Spleen (tissue), 11 donors: ENCODE results near the gene MEAK7. TPM values are rescaled to one million over a fixed set of nuclear protein-coding genes. Genes with fewer than 3 reads are reported as not detected.

Experiments
- DNase-seq: peaks from one replicate; pipeline ENCODE4 v3.0.0-alpha.2; 2020
- H3K27ac ChIP-seq, 8 donors: fragments of 200-600 bp; sonication (generic) in 7 of 8; 1 replicate in 4 of 8; 2 replicates in 4 of 8; pipeline versions ENCODE4 v1.5.0 to v1.8.0; 2016 to 2021; ENCODE audit warnings: inconsistent platforms in 4 of 8, mild to moderate bottlenecking in 4 of 8, moderate library complexity in 1 of 8
- H3K27me3 ChIP-seq, 7 donors: fragments of 200-600 bp; sonication (generic) in 6 of 7; replicated peaks in 1 of 7; 1 replicate in 4 of 7; 2 replicates in 3 of 7; pipeline versions ENCODE4 v1.5.0 to v1.8.0; 2016 to 2021; ENCODE audit warnings: inconsistent platforms in 3 of 7, mild to moderate bottlenecking in 1 of 7
- H3K36me3 ChIP-seq, 6 donors: fragments of 200-600 bp; sonication (generic) in 5 of 6; 1 replicate in 4 of 6; 2 replicates in 2 of 6; pipeline versions ENCODE4 v1.5.0 to v1.8.0; 2016 to 2021; ENCODE audit warnings: inconsistent platforms in 2 of 6
- H3K4me1 ChIP-seq, 6 donors: fragments of 200-600 bp; sonication (generic) in 5 of 6; 1 replicate in 3 of 6; 2 replicates in 3 of 6; pipeline versions ENCODE4 v1.5.0 to v1.8.0; 2016 to 2021; ENCODE audit warnings: inconsistent platforms in 3 of 6
- H3K4me3 ChIP-seq, 8 donors: fragments of 200-600 bp; sonication (generic) in 7 of 8; 1 replicate in 4 of 8; 2 replicates in 4 of 8; pipeline versions ENCODE4 v1.5.0 to v1.8.0; 2016 to 2021; ENCODE audit warnings: inconsistent platforms in 4 of 8, mild to moderate bottlenecking in 4 of 8, moderate library complexity in 2 of 8
- H3K9me3 ChIP-seq, 8 donors: fragments of 200-600 bp; sonication (generic) in 7 of 8; 1 replicate in 4 of 8; 2 replicates in 4 of 8; pipeline versions ENCODE4 v1.5.0 to v1.8.0; 2016 to 2021; ENCODE audit warnings: inconsistent platforms in 4 of 8
- CTCF ChIP-seq, 11 experiments: fragments of 200-600 bp in 7 of 11; fragments of 450-650 bp in 4 of 11; sonication (generic) in 4 of 11; IDR thresholded peaks in 8 of 11; conservative IDR thresholded peaks in 3 of 11; 1 replicate in 7 of 11; 2 replicates in 4 of 11; pipeline versions ENCODE4 v1.4.0 to v1.8.0; 2016 to 2021; ENCODE audit warnings: antibody characterized with exemption in 11 of 11, inconsistent platforms in 4 of 11, mild to moderate bottlenecking in 1 of 11
- POLR2A ChIP-seq, 3 donors: fragments of 450-650 bp; IDR thresholded peaks; one replicate each; pipeline ENCODE4 v1.5.1; 2017; ENCODE audit warnings: antibody characterized with exemption in 3 of 3, mild to moderate bottlenecking in 1 of 3
- POLR2AphosphoS5 ChIP-seq, 3 donors: sonication (generic); formaldehyde crosslinking; IDR thresholded peaks; one replicate each; pipeline ENCODE4 v1.5.1; 2017; ENCODE audit warnings: antibody characterized with exemption in 3 of 3
- WGBS, 5 donors: extraction: QIAGEN DNeasy Blood & Tissue Kit in 3 of 5; methylation state at CpG; one replicate each; pipeline versions ENCODE4 v1.1.5 to v1.1.7; 2013 to 2018; 5-methylcytosine and 5-hydroxymethylcytosine counted together
- intact Hi-C: fragments of 100-400 bp; cut with DNase I; formaldehyde crosslinking; loops from one replicate; pipeline ENCODE4 v1.15.0; 2023; ENCODE audit warnings: low total_unique reads
- polyA plus RNA-seq, 3 donors: library from polyadenylated mRNA; stranded (reverse); fragments of 200-250 nt; gene quantifications; one replicate each; pipeline ENCODE4 v1.2.1, GENCODE V29; 2013
- total RNA-seq, 7 donors: library from RNA; depleted of rRNA in 3 of 7; stranded (reverse); fragments of >200 nt in 3 of 7; fragmentation: NEBNext Ultra II Directional in 4 of 7; extraction: Animal tissue kit (Norgen Biotek cat#: 25700) in 4 of 7; gene quantifications; one replicate each; pipeline versions ENCODE4 v1.1.0 to v1.2.1, GENCODE V29; 2016 to 2021
- donor health status: healthy with polysubstance abuse.
- donor health status: DM: no; HTN: no; CAD: no; lungs with moderate emphysema.
- donor health status: DM: no; HTN: no; CAD: no.
- donor health status: Bipolar disorder and iron deficiency.
- donor health status: healthy.
- donor health status: DM: no; HTN: no; CAD: no.
- donor health status: DM: yes; HTN: yes; CAD: no.

The MEAK7 gene
- total and polyA plus RNA-seq, 10 donors, result 1.5 to 14.9 (median 10.2) TPM

GRCh38 chr16:84486126-84486525 is 18.3 kb downstream of the MEAK7 start:
- DNase-seq, result no peak
- H3K4me3 ChIP-seq, result no peak overlapping the region
- H3K36me3 ChIP-seq, result peaks cover 0 to 86% (median 36%) of the 10 kb centered on the region in 6 donors
- intact Hi-C loops, result loop anchor here (5.0 kb wide), 1 partner anchor 209 kb away; no protein-coding TSS in a partner anchor
- no peak for TF ChIP-seq POLR2AphosphoS5 (IDR thresholded peaks at IDR 0.05)
- no peak for TF ChIP-seq CTCF (IDR thresholded peaks at IDR 0.05 in 8 of 11, conservative IDR thresholded peaks at IDR 0.05 in 3 of 11)
- TF ChIP-seq POLR2A (IDR thresholded peaks at IDR 0.05), result no peak
- no peak overlapping the region for H3K27ac ChIP-seq
- H3K9me3 ChIP-seq, result no peaks in the 10 kb centered on the region
- H3K27me3 ChIP-seq, result no peaks in the 10 kb centered on the region
- peaks cover 0 to 4% (median 0%) of the 10 kb centered on the region in 6 donors for H3K4me1 ChIP-seq
- WGBS, 5 donors, result 86 to 92% (median 89%) methylated on average over 14 of the region's 14 CpGs

GRCh38 chr16:84485255-84486010 is 19.0 kb downstream of the MEAK7 start:
- H3K27ac ChIP-seq, result no peak overlapping the region
- peaks cover 0 to 92% (median 40%) of the 10 kb centered on the region in 6 donors for H3K36me3 ChIP-seq
- H3K27me3 ChIP-seq, result no peaks in the 10 kb centered on the region
- no peaks in the 10 kb centered on the region for H3K9me3 ChIP-seq
- H3K4me1 ChIP-seq, result peaks cover 0 to 4% (median 0%) of the 10 kb centered on the region in 6 donors
- WGBS, 5 donors, result 89 to 95% (median 92%) methylated on average over 16 of the region's 16 CpGs
- intact Hi-C loops, result loop anchor here (5.0 kb wide), 1 partner anchor 208 kb away; no protein-coding TSS in a partner anchor
- TF ChIP-seq POLR2A (IDR thresholded peaks at IDR 0.05) (no peak), CTCF (IDR thresholded peaks at IDR 0.05 in 8 of 11, conservative IDR thresholded peaks at IDR 0.05 in 3 of 11) (no peak), POLR2AphosphoS5 (IDR thresholded peaks at IDR 0.05) (no peak)
- no peak overlapping the region for H3K4me3 ChIP-seq
- peak; percentile 7 for DNase-seq

- Histone ChIP-seq H3K36me3 (peaks cover 0 to 94% (median 43%) of the 10 kb centered on the region in 6 donors), H3K9me3 (no peaks in the 10 kb centered on the region), H3K27me3 (no peaks in the 10 kb centered on the region), H3K4me1 (peaks cover 0 to 4% (median 0%) of the 10 kb centered on the region in 6 donors), H3K27ac (no peak overlapping the region), H3K4me3 (no peak overlapping the region)
- peak; percentile 32 to 81 (median 62) for TF ChIP-seq CTCF (IDR thresholded peaks at IDR 0.05 in 8 of 11, conservative IDR thresholded peaks at IDR 0.05 in 3 of 11)
- TF ChIP-seq POLR2AphosphoS5 (IDR thresholded peaks at IDR 0.05), result no peak
- 70 to 81% (median 76%) methylated on average over 15 of the region's 15 CpGs for WGBS, 5 donors
- peak; percentile 72 for DNase-seq
- intact Hi-C loops, result loop anchor here (5.0 kb wide), 1 partner anchor 207 kb away; no protein-coding TSS in a partner anchor
Measured at GRCh38 chr16:84484579-84485254, 19.7 kb downstream of the MEAK7 start.
